ENCODE results near the gene SERPINA6.
"Not testable (repeated sequence)": the region's sequence is repeated elsewhere in the genome, so short reads cannot be mapped to it uniquely, and the experiment has no call there.

SERPINA6 gene

GRCh38 chr14:94321421-94322271 is 1.5 kb downstream of the SERPINA6 start:
- DNase-seq (ENCODE audit: low read depth) = no peak

DNA sequence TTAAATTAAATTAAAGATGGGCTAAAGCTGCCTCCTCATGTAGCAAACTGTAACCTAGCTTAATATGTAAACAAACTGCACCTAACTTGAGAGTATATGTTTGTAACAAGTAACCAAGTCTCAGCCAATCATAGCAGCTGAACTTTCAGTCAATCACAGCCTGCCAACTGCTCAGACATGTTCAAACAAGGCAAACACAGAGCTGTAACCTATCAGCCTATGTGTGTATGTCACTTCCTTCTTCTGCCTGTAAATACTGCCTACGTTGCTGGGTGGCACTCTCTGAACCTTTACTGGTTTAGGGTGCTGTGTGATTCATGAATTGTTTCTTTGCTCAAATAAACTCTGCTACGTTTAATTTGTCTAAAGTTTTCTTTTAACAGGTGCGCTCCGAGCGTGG is 2.9 kb downstream of the SERPINA6 start:
- no peak for DNase-seq (ENCODE audit: low read depth)

DNA sequence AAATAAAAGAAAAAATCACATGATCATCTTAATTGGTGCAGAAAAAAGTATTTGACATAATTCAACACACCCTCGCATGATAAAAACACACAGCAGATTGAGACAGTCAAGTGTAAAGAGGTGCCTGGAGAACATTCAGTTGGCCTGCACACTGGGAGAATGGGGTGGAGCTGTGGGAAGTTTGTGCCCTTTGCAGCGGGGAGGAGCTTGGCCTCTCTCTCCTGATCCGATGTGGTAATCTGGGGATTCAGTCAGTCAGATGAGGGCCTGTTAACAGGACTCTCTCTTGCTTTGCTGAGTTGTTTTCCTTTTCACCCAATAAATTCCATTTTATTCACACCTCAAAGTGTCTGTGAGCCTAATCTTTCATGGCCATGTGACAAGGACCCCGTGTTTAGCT is 5.9 kb downstream of the SERPINA6 start:
- no peak for DNase-seq (ENCODE audit: low read depth)

GRCh38 chr14:94316692-94317091 is 6.4 kb downstream of the SERPINA6 start:
- DNase-seq (ENCODE audit: low read depth) = no peak

- DNase-seq (ENCODE audit: low read depth) = no peak
Measured at GRCh38 chr14:94314890-94315289, 8.2 kb downstream of the SERPINA6 start.

- no peak for DNase-seq (ENCODE audit: low read depth)
Measured at GRCh38 chr14:94313991-94314655, 9.0 kb downstream of the SERPINA6 start.

GRCh38 chr14:94312481-94313246 is 10.5 kb downstream of the SERPINA6 start:
- DNase-seq (ENCODE audit: low read depth) = no peak

DNA sequence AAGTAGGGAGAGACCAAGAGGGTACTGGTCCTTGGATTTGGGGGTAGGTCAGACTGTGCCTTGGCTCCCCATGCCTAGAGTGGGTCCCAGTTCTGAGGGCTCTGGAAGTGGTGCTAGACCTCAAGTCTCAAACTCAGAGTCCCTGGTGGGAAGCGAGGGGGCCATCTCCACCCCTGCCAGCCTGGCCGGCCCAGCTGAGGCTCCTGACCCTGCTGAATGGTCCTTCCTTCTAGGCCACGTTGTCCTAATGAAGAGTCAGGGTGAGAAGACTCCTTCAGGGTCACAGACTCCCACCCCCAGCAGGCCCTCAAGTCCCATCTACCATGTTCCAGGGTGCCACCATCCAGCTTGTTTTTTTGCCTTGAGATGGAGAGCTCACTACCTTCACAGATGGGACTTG is 12.9 kb downstream of the SERPINA6 start:
- DNase-seq (ENCODE audit: low read depth) = no peak

DNA sequence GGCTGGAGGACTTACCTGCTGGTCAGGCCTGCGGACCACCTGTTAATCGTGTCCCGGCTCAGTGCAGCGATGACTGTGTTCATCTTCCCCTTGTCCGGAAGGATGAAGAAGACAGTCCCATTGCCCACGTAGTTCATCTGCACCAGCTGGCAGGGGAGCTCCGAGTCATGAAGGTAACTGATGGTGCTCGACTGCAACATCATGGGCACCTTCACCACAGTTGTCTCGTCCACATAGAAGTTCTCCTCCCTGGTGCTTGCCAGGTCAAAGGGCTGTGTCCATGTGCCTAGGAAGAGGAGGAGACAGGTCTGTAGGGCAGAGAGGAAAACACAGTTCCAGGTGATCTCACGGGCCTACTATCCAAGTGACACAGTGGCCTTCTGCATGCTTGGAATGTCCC is 13.4 kb downstream of the SERPINA6 start:
- no peak for DNase-seq (ENCODE audit: low read depth)

- DNase-seq (ENCODE audit: low read depth) = no peak
Measured at GRCh38 chr14:94307410-94307992, 15.6 kb downstream of the SERPINA6 start.

- DNase-seq (ENCODE audit: low read depth) = no peak
Measured at GRCh38 chr14:94306047-94306978, 16.8 kb downstream of the SERPINA6 start.

GRCh38 chr14:94305620-94306019 is 17.5 kb downstream of the SERPINA6 start:
- no peak for DNase-seq (ENCODE audit: low read depth)

DNA sequence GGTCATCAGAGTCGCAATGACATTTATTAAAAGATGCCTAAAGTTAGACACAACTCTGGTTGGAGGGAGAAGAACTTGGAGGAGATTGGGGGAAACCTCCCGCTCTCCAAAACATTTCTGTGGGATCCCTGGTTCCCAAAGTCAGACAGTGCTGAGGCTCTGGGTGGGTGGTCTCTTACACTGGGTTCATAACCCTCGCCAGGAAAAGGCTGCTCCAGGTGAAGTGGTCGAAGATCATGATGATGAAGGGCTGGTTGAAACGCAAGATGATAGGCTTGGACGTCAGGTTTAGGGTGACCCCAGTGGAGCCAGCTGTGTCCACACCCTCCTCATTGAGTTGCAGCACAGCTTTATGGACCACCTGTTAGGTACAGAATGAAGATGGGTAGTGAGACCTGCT is 18.9 kb downstream of the SERPINA6 start:
- DNase-seq (ENCODE audit: low read depth) = no peak

DNA sequence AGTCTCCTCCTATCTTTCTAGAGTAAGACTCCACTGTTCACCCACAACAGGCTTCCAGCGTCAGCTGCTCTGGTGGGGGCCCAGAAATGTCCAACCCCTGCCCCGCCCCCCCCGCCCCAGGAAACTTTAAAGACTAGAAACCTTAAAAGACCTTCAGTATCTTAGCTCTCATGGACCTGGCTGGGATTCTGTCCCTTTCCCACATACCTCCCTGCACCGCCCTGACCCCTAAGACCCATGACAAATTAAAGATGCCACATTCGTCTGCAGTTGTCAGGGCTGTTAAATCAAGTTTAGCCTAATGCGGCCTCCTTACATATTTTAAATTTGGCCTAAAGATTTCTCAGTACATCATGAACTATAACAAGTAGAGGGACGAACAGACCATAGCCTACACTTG is 20.0 kb downstream of the SERPINA6 start:
- DNase-seq (ENCODE audit: low read depth) = no peak

GRCh38 chr14:94298130-94298529 is 25.0 kb downstream of the SERPINA6 start:
- no peak for DNase-seq (ENCODE audit: low read depth)

DNA sequence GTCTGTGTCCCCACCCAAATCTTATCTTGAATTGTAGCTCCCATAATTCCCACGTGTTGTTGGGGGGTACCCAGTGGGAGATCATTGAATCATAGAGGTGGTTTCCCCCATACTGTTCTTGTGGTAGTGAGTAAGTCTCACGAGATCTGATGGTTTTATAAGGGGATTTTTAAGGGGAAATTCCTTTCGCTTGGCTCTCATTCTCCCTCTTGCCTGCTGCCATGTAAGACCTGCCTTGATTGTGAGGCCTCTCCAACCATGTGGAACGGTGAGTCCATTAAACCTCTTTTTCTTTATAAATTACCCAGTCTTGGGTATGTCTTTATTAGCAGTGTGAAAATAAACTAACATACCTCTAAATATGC is 27.0 kb downstream of the SERPINA6 start:
- not testable (repeated sequence) for DNase-seq (ENCODE audit: low read depth)

DNA sequence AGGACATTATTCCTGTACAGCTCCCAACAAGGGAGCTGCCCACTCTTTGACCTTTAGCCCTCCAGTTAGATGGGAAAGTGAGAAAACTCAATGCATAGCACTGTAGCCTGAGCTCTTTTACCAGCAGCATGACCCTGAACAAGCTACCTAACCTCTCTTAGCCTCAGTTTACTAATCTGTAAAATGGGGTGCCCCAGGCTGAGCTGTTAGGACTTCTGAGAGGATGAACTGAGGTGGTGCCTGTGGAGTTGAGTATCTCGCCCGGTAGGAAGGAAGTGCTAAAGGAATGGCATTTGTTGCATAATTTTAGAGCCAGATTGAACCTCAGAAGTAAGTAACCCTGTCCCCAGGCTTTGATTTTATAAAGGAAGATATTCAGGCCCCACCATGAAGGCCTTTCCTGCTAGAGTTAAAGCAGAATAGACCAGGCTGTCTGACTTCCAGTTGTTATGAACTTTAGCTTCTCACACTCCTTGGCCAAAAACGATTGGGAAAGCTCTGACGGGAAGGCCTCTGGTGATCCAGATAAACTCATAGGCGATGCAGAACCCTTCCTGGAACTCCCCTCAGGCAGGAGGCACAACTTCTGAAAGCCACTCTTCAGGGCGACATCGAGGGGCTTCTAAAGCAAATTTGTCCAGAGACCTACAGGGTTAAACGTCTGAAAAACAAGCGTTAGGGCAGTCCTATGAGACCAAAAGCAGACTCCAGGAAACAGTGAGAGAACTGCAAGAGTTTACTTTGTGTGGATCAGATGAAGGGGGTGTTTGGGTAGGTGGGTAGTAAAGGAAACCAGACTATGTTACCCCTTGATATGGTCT is 27.6 kb downstream of the SERPINA6 start:
- DNase-seq (ENCODE audit: low read depth) = no peak

GRCh38 chr14:94293578-94293924 is 29.6 kb downstream of the SERPINA6 start:
- DNase-seq (ENCODE audit: low read depth) = no peak

DNA sequence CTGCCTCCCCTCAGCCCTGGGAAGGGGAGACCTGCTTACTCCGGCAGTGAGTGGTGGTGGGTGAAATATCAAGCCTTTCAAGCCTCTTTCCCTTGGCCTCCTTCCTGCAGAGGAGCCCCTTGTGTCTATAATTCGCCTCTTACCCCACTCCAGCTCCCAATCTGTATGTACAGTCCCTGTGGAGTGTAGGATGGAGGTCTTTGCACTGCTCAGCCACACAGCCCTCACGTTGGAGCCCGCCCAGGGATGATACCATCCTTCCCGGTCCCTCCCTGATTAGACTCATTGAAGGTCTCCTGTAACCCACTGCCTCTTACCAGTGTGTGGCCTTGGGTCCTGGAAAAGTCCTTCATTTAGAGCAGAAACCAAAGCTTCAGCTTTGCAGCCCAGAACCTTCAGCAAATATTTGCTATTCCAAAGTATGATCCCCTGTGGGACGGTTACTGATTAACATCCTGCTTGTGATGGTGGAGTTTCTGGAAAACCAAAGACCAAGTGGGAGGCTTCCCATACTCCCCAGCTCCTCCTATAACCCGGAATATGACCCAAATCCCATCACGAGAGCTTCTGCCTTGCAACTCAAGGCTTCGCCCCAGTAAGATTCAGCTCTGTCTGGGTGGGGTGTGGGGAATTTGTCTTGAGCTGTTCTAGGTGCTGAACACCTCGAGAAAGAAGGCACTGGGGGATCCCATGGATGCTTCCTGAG is 30.1 kb downstream of the SERPINA6 start, which contains the start of gene SERPINA10:
Gene SERPINA10 (minus strand): TSS at position 397 of the 706 bp plus-strand sequence. CDS start 2,675 bp downstream, outside the sequence.
- DNase-seq (ENCODE audit: low read depth) = no peak

GRCh38 chr14:94292526-94292871 is 30.6 kb downstream of the SERPINA6 start:
- DNase-seq (ENCODE audit: low read depth) = no peak
